Osteoblast (primary cell): ENCODE results near the gene DNAH17. TPM values are rescaled to one million over a fixed set of nuclear protein-coding genes. Genes with fewer than 3 reads are reported as not detected.
A peak's percentile ranks its signal among the peaks of the same experiment; 100 is the strongest.

Experiments
- DNase-seq: peaks from one replicate; pipeline ENCODE4 v3.0.0; 2011; ENCODE audit warnings: low spot score, mixed read lengths; ENCODE audit not compliant: insufficient read length; ENCODE audit errors: missing footprints
- H2AFZ ChIP-seq: 2 replicates; pipeline ENCODE4 v1.6.0; 2011; ENCODE audit warnings: mild to moderate bottlenecking, low read length
- H3K27ac ChIP-seq: 2 replicates; pipeline ENCODE4 v1.5.1; 2011; ENCODE audit warnings: mild to moderate bottlenecking, low read depth, low read length, moderate library complexity
- H3K27me3 ChIP-seq: 2 replicates; pipeline ENCODE4 v1.6.0; 2012; ENCODE audit warnings: mild to moderate bottlenecking, control low read depth, inconsistent platforms, low read length, moderate library complexity; ENCODE audit not compliant: insufficient read depth
- H3K36me3 ChIP-seq: 2 replicates; pipeline ENCODE4 v1.5.1; 2011; ENCODE audit warnings: mild to moderate bottlenecking, low read length, control low read depth, moderate library complexity; ENCODE audit not compliant: insufficient read depth
- H3K4me1 ChIP-seq: 2 replicates; pipeline ENCODE4 v1.5.1; 2011; ENCODE audit warnings: mild to moderate bottlenecking, low read length, control low read depth, moderate library complexity; ENCODE audit not compliant: insufficient read depth
- H3K4me2 ChIP-seq: 2 replicates; pipeline ENCODE4 v1.6.0; 2011; ENCODE audit warnings: mild to moderate bottlenecking, low read length; ENCODE audit not compliant: insufficient read depth
- H3K4me3 ChIP-seq: fragments of 200-600 bp; sonication (generic); 3 replicates; pipeline ENCODE4 v1.5.1; 2012; ENCODE audit warnings: mild to moderate bottlenecking, low read length, inconsistent platforms; ENCODE audit not compliant: insufficient read depth
- H3K79me2 ChIP-seq: 2 replicates; pipeline ENCODE4 v1.6.0; 2012; ENCODE audit warnings: mild to moderate bottlenecking, low read length, control low read depth, inconsistent platforms; ENCODE audit not compliant: insufficient read depth
- H3K9me3 ChIP-seq: 2 replicates; pipeline ENCODE4 v1.5.1; 2011; ENCODE audit warnings: low read depth, low read length, control low read depth
- H4K20me1 ChIP-seq: 2 replicates; pipeline ENCODE4 v1.6.0; 2012; ENCODE audit warnings: mild to moderate bottlenecking, low read length, control low read depth; ENCODE audit not compliant: insufficient read depth
- total RNA-seq: library from RNA; depleted of rRNA; stranded (reverse); fragments of >200 nt; gene quantifications from 2 replicates; pipeline ENCODE4 v1.2.3, GENCODE V29; 2012
- TF ChIP-seq, protein P1 (sequence below): IDR thresholded peaks from 2 replicates; pipeline ENCODE4 v1.5.1; 2011; ENCODE audit warnings: mild to moderate bottlenecking, low read depth, low read length, moderate library complexity; ENCODE audit errors: extremely low read depth

DNAH17 gene
- total RNA-seq, 1 donor = under 0.01 TPM

DNA sequence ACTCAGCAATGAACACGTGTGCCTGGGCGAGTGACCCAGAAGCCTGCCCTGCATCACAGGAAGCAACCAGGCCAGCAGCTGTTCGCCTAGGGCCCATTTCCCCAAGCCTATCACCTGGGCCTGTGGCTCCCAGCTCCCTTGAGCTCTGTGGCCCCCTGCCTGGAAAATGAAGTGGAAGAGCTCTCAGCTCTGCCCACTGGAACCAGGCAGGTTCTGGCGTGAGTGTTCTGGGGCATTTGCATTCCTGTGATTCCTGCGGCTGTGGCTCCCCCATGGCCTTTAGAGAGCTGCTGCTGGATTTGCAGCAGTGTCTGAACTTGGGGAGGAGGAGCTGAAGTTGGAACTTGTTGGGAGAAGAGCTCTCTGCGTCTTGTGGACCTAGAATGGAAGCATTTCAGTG, 175.9 kb downstream of the DNAH17 start:
- Histone ChIP-seq H4K20me1 (peaks cover 30% of the 10 kb centered on the region), H3K27me3 (no peaks in the 10 kb centered on the region), H3K4me1 (peaks cover 38% of the 10 kb centered on the region), H3K36me3 (peaks cover 67% of the 10 kb centered on the region), H3K9me3 (no peaks in the 10 kb centered on the region), H3K27ac (peak overlapping the region; percentile 36), H3K79me2 (peaks cover 60% of the 10 kb centered on the region), H2AFZ (no peak overlapping the region), H3K4me2 (no peak overlapping the region), H3K4me3 (no peak overlapping the region)
- TF ChIP-seq, protein P1, sequence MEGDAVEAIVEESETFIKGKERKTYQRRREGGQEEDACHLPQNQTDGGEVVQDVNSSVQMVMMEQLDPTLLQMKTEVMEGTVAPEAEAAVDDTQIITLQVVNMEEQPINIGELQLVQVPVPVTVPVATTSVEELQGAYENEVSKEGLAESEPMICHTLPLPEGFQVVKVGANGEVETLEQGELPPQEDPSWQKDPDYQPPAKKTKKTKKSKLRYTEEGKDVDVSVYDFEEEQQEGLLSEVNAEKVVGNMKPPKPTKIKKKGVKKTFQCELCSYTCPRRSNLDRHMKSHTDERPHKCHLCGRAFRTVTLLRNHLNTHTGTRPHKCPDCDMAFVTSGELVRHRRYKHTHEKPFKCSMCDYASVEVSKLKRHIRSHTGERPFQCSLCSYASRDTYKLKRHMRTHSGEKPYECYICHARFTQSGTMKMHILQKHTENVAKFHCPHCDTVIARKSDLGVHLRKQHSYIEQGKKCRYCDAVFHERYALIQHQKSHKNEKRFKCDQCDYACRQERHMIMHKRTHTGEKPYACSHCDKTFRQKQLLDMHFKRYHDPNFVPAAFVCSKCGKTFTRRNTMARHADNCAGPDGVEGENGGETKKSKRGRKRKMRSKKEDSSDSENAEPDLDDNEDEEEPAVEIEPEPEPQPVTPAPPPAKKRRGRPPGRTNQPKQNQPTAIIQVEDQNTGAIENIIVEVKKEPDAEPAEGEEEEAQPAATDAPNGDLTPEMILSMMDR = no peak
- peak; percentile 81 for DNase-seq

DNA sequence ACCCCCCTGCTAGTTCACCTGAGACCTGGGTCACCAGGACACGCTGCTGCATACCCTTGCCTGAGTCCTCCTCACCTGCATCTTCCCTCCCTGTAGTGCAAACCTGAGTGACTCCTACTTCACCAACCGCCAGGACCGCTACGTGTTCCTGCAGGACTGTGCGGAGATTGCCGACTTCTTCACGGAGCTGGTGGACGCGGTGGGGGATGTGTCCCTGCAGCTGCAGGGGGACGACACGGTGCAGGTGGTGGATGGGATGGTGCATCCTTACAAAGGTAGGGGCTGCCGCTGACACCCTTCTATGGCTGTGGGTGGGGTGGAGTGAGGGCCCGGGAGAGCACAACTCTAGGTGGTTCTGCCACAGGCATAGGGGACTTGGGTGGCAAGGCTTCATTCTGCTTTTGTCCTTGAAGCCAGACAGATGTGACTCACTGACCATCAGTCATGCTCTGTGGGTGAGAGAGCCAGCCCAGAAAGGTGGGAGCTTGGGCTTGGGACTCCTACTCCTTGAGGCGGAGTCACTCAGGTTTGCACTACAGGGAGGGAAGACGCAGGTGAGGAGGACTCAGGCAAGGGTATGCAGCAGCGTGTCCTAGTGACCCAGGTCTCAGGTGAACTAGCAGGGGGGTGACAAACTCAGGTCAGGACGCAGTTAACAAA, 176.5 kb downstream of the DNAH17 start:
- peaks cover 63% of the 10 kb centered on the region for H3K79me2 ChIP-seq
- TF ChIP-seq, protein P1 = no peak
- H4K20me1 ChIP-seq = peaks cover 29% of the 10 kb centered on the region

DNA sequence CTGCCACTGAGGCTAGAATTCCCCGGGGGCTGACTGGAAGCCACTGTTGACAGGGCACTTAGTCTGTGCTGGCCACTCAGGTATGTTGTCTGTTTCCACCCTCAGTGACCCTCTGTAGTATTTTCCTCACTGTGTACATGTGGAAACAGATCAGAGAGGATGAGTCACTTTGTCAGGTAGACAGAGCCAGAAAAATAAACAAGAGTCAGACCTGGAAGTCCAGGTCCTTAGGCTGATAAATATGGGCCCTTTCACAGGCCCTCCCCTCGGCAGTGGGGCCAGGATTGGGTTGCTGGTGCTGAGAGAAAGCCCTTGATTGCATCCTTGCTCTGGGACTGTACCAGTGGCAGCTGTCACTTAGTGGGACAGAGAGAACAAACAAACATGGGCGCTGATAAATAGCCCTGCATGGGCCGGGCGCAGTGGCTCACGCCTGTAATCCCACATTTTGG, 177.5 kb downstream of the DNAH17 start:
- Histone ChIP-seq H3K79me2 (peaks cover 65% of the 10 kb centered on the region), H4K20me1 (peaks cover 24% of the 10 kb centered on the region), H2AFZ (no peak overlapping the region), H3K36me3 (peaks cover 70% of the 10 kb centered on the region), H3K9me3 (no peaks in the 10 kb centered on the region), H3K27ac (peak overlapping the region; percentile 17), H3K27me3 (no peaks in the 10 kb centered on the region), H3K4me2 (no peak overlapping the region), H3K4me3 (no peak overlapping the region), H3K4me1 (peaks cover 33% of the 10 kb centered on the region)
- DNase-seq = peak; percentile 32
- TF ChIP-seq, protein P1 = no peak

More for the DNA sequence above, 176.5 kb downstream of the DNAH17 start:
- peak; percentile 72 for DNase-seq
- Histone ChIP-seq H3K27ac (peak overlapping the region; percentile 36), H3K27me3 (no peaks in the 10 kb centered on the region), H3K4me3 (no peak overlapping the region), H3K9me3 (no peaks in the 10 kb centered on the region), H3K4me2 (no peak overlapping the region), H3K4me1 (peaks cover 38% of the 10 kb centered on the region), H3K36me3 (peaks cover 67% of the 10 kb centered on the region), H2AFZ (no peak overlapping the region)

DNA sequence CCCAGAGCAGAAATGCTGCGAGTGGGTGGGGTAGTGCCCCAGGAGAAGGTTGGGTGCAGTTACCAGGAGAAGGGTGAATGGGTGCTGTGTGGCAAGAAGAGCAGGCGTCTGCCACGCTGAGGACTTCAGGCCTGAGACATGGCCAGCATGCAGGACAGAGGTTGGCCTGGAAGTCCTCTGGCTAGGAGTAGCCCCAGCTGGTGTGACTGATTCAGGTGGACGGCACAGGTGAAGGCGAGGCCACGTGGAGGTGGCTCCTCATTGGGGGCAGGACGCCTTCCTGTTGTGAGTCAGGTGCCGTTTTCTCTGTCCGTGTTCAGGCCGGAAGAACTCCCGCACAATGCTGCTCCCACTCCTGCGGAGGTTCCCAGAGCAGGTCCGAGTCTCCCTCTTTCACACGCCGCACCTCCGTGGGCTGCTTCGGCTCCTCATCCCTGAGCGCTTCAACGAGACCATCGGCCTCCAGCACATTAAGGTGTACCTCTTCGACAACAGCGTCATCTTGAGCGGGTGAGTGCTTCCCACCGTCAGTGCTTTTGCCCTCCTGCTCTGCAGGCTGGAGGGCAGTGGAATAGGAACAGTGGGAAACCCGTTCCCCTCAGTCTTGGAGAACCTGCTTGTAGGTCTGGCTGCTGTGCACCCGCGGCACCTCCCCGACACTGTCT, 178.0 kb downstream of the DNAH17 start:
- H3K27ac ChIP-seq = peak overlapping the region; percentile 83
- peaks cover 68% of the 10 kb centered on the region for H3K36me3 ChIP-seq
- peaks cover 33% of the 10 kb centered on the region for H3K4me1 ChIP-seq
- H3K79me2 ChIP-seq = peaks cover 64% of the 10 kb centered on the region
- H4K20me1 ChIP-seq = peaks cover 26% of the 10 kb centered on the region
- H2AFZ ChIP-seq = no peak overlapping the region
- TF ChIP-seq, protein P1 = no peak
- no peak overlapping the region for H3K4me2 ChIP-seq
- H3K9me3 ChIP-seq = no peaks in the 10 kb centered on the region
- DNase-seq = peak; percentile 43
- no peak overlapping the region for H3K4me3 ChIP-seq
- no peaks in the 10 kb centered on the region for H3K27me3 ChIP-seq
